SKM-1 treated with dmso at 0.1 percent for 144 hours (cell line): Measurements from ENCODE around the gene CREBBP.

Experiments used
- DNase-seq: peaks from one replicate; lab custom pipeline; 2025; ENCODE audit not compliant: unreplicated experiment; lab: John Stamatoyannopoulos, UW

The CREBBP gene

GRCh38 chr16:3769942-3770341 is 110.6 kb downstream of the CREBBP start:
- DNase-seq: no peak

GRCh38 chr16:3769013-3769412 is 111.5 kb downstream of the CREBBP start:
- no peak for DNase-seq

- no peak for DNase-seq
Measured at GRCh38 chr16:3767333-3767986, 113.1 kb downstream of the CREBBP start.

GRCh38 chr16:3766177-3766576 is 114.3 kb downstream of the CREBBP start:
- no peak for DNase-seq

- no peak for DNase-seq
Measured at GRCh38 chr16:3764409-3764808, 116.1 kb downstream of the CREBBP start.

GRCh38 chr16:3762107-3762750 is 118.3 kb downstream of the CREBBP start:
- DNase-seq: no peak

- DNase-seq: no peak
Measured at GRCh38 chr16:3761375-3762106, 119.0 kb downstream of the CREBBP start.

GRCh38 chr16:3760518-3760917 is 120.0 kb downstream of the CREBBP start:
- DNase-seq: no peak

- no peak for DNase-seq
Measured at GRCh38 chr16:3759736-3760135, 120.8 kb downstream of the CREBBP start.

- no peak for DNase-seq
Measured at GRCh38 chr16:3756113-3756512, 124.4 kb downstream of the CREBBP start.

GRCh38 chr16:3755249-3755648 is 125.3 kb downstream of the CREBBP start:
- no peak for DNase-seq

GRCh38 chr16:3754772-3755171 is 125.7 kb downstream of the CREBBP start:
- DNase-seq: no peak

- DNase-seq: no peak
Measured at GRCh38 chr16:3754081-3754703, 126.3 kb downstream of the CREBBP start.

- no peak for DNase-seq
Measured at GRCh38 chr16:3752984-3753383, 127.5 kb downstream of the CREBBP start.

- no peak for DNase-seq
Measured at GRCh38 chr16:3751878-3752277, 128.6 kb downstream of the CREBBP start.

GRCh38 chr16:3748307-3748706 is 132.2 kb downstream of the CREBBP start:
- no peak for DNase-seq

GRCh38 chr16:3745751-3746355 is 134.7 kb downstream of the CREBBP start:
- DNase-seq: no peak

GRCh38 chr16:3744018-3744417 is 136.5 kb downstream of the CREBBP start:
- no peak for DNase-seq

- DNase-seq: no peak
Measured at GRCh38 chr16:3740934-3741333, 139.6 kb downstream of the CREBBP start.

- no peak for DNase-seq
Measured at GRCh38 chr16:3740186-3740585, 140.3 kb downstream of the CREBBP start.

- no peak for DNase-seq
Measured at GRCh38 chr16:3739636-3740035, 140.9 kb downstream of the CREBBP start.
